ENCODE measurements around the gene BTBD9. TPM values are rescaled to one million over a fixed set of nuclear protein-coding genes. Genes with fewer than 3 reads are reported as not detected.
A peak's percentile ranks its signal among the peaks of the same experiment; 100 is the strongest.

The BTBD9 gene
- total and polyA plus RNA-seq, 9 of the 15 experiments (the other 6 are each of a cell fraction or from before 2014, with no cell fraction given) = 0.08 to 1.6 (median 0.58) TPM

DNA sequence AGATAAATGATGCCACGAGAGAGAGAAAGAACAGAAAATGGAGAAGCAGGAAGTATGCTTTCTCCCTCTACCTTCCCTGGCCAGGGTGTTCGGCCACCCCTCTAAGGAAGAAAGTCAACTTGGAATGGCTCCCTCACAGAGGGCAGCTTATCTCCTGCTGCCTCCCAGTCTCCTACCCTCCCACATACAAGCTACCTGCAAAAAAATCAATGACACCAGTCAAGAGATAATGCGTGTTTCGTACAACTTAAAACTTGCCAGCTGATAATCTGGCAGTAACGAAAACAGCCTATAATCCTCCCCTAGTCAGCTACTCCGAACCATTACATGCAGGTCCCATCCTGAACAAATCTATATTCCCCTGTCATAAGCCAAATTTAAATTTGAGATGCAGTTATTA is 61.7 kb downstream of the BTBD9 start (continued):
- TF ChIP-seq, protein P1, sequence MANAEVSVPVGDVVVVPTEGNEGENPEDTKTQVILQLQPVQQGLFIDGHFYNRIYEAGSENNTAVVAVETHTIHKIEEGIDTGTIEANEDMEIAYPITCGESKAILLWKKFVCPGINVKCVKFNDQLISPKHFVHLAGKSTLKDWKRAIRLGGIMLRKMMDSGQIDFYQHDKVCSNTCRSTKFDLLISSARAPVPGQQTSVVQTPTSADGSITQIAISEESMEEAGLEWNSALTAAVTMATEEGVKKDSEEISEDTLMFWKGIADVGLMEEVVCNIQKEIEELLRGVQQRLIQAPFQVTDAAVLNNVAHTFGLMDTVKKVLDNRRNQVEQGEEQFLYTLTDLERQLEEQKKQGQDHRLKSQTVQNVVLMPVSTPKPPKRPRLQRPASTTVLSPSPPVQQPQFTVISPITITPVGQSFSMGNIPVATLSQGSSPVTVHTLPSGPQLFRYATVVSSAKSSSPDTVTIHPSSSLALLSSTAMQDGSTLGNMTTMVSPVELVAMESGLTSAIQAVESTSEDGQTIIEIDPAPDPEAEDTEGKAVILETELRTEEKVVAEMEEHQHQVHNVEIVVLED (CRISPR knock-in tag; IDR thresholded peaks at IDR 0.05) = no peak
- TF ChIP-seq GATAD2B (IDR thresholded peaks at IDR 0.05; ENCODE audit: borderline replicate concordance) (peak; percentile 26; the same call in 1 of the 2 replicates), YBX1 (IDR thresholded peaks at IDR 0.05) (no peak), JUN (IDR thresholded peaks at IDR 0.05; ENCODE audit: borderline replicate concordance, low read depth, low read length) (no peak), JUN (CRISPR knock-in tag; IDR thresholded peaks at IDR 0.05; ENCODE audit: borderline replicate concordance) (no peak), ZNF436 (CRISPR knock-in tag; IDR thresholded peaks at IDR 0.05) (no peak), TAF1 (IDR thresholded peaks at IDR 0.05; ENCODE audit: control insufficient read depth, extremely low read depth, insufficient read depth, low read length, severe bottlenecking) (no peak), ZNF584 (CRISPR knock-in tag; IDR thresholded peaks at IDR 0.05; ENCODE audit: low read depth) (no peak), E2F8 (IDR thresholded peaks at IDR 0.05; ENCODE audit: low read depth, partially characterized antibody) (no peak), ZBED1 (IDR thresholded peaks at IDR 0.05) (no peak), ZNF699 (CRISPR knock-in tag; IDR thresholded peaks at IDR 0.05; ENCODE audit: insufficient replicate concordance) (no peak), CAMTA2 (CRISPR knock-in tag; conservative IDR thresholded peaks at IDR 0.05) (no peak), ZNF197 (CRISPR knock-in tag; IDR thresholded peaks at IDR 0.05; ENCODE audit: low read depth) (no peak), SOX6 (IDR thresholded peaks at IDR 0.05) (peak; percentile 65; the same call in 1 of the 2 replicates), NBN (IDR thresholded peaks at IDR 0.05; ENCODE audit: low read depth) (0 out of 2 replicates have a peak, but pooled peaks have one; percentile 26)
- TF ChIP-seq, protein P2, sequence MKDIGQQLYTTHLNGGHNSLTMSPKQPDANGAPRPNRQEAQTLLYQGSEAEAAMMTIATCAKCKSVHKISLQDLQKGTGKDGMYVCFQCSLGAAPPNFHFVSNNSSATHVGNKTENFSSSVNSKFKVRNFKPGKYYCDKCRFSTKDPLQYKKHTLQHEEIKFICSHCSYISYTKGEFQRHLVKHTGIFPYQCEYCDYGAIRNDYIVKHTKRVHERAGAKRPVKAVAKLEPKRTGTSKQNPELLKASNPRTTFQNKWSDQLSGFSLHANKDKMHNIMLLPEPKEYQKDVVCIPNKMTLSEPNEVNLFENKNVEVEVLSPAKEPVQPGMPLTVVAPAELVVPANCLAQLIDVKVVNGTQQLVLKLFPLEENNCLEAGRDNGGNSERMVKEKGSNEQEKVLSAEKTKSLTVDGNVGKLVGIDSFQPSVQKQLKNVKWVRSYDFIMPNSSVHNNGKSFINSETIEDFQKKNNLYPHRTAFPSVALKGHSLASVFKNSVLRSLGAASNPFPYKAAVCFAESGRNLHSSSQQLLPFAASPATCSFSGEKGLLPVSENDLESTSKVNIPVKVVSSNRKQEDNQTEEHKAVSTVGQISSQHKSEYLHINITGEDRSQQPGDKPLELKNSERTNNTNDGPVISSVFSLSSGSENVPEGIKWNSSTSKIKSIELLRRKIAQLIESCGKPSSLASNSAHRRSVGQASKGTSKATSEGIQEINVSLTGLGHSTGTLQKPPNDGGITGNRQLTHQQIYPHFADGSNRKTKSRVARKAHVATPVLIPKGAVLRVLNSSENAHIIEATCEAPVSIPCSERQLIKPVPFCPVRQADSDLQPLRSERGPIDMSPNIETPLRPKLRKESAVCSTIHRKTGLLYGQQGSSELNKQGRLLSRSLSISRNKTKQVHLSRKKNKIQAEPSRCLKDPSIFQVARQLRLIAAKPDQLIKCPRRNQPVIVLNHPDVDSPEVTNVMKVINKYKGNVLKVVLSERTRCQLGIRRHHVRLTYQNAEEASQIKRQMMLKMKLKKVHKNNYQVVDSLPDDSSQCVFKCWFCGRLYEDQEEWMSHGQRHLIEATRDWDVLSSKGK (CRISPR knock-in tag; IDR thresholded peaks at IDR 0.05) = no peak
- TF ChIP-seq, protein P3, sequence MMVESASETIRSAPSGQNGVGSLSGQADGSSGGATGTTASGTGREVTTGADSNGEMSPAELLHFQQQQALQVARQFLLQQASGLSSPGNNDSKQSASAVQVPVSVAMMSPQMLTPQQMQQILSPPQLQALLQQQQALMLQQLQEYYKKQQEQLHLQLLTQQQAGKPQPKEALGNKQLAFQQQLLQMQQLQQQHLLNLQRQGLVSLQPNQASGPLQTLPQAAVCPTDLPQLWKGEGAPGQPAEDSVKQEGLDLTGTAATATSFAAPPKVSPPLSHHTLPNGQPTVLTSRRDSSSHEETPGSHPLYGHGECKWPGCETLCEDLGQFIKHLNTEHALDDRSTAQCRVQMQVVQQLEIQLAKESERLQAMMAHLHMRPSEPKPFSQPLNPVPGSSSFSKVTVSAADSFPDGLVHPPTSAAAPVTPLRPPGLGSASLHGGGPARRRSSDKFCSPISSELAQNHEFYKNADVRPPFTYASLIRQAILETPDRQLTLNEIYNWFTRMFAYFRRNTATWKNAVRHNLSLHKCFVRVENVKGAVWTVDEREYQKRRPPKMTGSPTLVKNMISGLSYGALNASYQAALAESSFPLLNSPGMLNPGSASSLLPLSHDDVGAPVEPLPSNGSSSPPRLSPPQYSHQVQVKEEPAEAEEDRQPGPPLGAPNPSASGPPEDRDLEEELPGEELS (CRISPR knock-in tag; IDR thresholded peaks at IDR 0.05; ENCODE audit: borderline replicate concordance) = no peak
- TF ChIP-seq, protein P4, sequence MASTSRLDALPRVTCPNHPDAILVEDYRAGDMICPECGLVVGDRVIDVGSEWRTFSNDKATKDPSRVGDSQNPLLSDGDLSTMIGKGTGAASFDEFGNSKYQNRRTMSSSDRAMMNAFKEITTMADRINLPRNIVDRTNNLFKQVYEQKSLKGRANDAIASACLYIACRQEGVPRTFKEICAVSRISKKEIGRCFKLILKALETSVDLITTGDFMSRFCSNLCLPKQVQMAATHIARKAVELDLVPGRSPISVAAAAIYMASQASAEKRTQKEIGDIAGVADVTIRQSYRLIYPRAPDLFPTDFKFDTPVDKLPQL (IDR thresholded peaks at IDR 0.05; ENCODE audit: extremely low read depth, insufficient read length) = no peak
